ENCODE measurements around the gene CASP3.
"Not testable (repeated sequence)": the region's sequence is repeated elsewhere in the genome, so short reads cannot be mapped to it uniquely, and the experiment has no call there.

CASP3 gene

GRCh38 chr4:184628103-184628502, 21.1 kb downstream of the CASP3 start:
- no peak for DNase-seq

- DNase-seq: not testable (repeated sequence)
Measured at GRCh38 chr4:184625783-184626596, 23.3 kb downstream of the CASP3 start.

- DNase-seq: no peak
Measured at GRCh38 chr4:184624972-184625554, 24.2 kb downstream of the CASP3 start.

GRCh38 chr4:184624504-184624903, 24.7 kb downstream of the CASP3 start:
- DNase-seq: not testable (repeated sequence)

DNA sequence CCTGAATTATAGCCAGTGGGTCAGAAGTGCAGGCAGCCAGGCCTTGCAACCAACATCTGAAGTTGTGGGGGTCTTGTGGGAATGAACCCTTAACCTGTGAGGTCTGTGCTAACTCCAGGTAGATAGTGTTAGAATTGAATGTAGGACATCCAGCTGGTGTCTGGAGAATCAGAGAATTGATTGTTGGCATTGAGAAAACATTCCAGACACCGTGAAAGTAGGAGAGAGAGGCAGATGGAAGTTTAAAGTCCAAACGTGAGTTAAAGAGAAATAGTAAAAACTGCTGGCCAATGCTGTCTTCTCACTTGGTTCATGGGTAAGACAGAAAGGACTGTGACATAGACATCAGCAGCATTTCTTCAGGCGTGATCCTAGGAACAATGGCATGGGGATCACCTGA, 27.7 kb downstream of the CASP3 start:
- no peak for DNase-seq

DNA sequence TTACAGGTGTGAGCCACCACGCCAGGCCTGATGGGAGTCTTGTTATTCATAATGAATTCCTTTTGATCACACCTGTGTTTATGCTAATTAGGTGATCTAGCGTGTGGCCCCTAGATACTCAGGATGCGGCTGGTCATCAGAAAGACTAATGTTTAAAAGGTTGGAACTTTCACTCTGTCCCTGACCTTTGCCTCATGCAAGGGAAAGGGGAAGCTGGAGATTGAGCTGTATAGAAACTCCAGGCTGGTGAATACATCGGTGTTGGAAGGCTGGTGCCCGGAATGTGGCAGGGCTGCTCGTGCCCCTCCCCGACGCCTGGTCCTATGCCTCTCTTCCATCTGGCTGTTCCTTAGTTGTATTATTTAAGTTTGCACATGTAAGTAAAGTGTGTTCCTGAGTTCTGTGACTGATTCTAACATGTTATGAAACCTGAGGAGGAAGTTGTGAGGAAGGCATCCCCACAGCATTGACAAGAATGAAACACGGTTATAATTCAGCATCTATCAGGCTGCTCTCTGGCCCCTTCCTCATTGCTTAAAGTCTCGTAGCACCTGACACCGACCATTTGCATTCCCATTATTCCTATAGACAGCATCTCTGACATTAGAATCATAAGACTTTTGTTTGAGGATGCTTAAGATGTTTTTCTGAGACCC, 28.9 kb downstream of the CASP3 start:
- no peak for DNase-seq

GRCh38 chr4:184617600-184618196, 31.5 kb downstream of the CASP3 start:
- DNase-seq: no peak

- DNase-seq: no peak
Measured at GRCh38 chr4:184616633-184617551, 32.4 kb downstream of the CASP3 start.

GRCh38 chr4:184616168-184616567, 33.1 kb downstream of the CASP3 start:
- not testable (repeated sequence) for DNase-seq

DNA sequence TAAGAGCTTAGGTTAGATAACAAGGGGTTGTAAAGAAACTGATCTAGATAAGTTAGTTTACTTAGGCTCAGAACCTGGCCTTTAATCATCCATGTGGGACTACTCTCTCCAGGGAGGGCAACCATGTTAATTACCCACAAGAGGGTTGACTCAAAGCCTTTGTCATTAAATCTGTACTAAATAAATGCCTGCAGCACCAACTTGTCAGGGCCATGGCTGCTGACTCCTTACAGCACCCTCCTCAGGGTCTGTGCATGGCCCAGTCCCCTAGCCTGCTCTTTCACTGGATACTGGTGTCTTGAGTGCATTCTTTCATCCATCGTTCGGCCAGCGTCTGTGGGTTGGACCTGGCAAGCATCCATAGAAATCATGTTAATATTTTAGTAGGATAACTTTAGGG, 34.7 kb downstream of the CASP3 start:
- DNase-seq: no peak

GRCh38 chr4:184613405-184613804, 35.8 kb downstream of the CASP3 start:
- DNase-seq: no peak

DNA sequence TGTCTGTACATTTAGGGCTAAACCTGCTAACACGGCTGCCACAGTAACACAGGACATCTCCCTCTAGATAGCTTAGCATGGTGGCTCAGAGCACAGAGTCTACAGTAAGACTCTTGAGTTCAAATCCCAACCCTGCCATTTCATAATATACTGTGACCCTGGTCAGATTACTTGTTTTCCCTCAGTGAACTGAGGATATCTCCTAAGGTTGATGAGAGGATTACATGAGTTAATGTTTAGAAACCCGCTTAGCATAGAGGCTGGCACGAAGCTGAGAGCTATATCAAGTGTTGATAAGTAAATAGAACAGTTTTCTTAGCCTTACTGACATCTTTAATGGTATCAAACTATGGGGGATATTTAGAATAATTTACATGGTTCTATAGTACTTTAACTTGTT, 37.2 kb downstream of the CASP3 start:
- no peak for DNase-seq

GRCh38 chr4:184607429-184607828, 41.8 kb downstream of the CASP3 start:
- not testable (repeated sequence) for DNase-seq

- DNase-seq: not testable (repeated sequence)
Measured at GRCh38 chr4:184602857-184603256, 46.4 kb downstream of the CASP3 start.

DNA sequence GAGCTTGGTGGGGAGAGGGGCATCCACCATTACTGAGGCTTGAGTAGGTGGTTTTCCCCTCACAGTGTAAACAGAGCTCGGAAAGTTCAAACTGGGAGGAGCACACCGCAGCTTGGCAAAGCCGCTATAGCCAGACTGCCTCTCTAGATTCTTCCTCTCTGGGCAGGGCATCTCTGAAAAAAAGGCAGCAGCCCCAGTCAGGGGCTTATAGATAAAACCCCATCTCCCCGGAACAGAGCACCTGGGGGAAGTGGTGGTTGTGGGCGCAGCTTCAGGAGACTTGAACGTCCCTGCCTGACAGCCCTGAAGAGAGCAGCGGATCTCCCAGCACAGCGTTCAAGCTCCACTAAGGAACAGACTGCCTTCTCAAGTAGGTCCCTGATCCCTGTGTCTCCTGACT, 48.3 kb downstream of the CASP3 start:
- DNase-seq: not testable (repeated sequence)

DNA sequence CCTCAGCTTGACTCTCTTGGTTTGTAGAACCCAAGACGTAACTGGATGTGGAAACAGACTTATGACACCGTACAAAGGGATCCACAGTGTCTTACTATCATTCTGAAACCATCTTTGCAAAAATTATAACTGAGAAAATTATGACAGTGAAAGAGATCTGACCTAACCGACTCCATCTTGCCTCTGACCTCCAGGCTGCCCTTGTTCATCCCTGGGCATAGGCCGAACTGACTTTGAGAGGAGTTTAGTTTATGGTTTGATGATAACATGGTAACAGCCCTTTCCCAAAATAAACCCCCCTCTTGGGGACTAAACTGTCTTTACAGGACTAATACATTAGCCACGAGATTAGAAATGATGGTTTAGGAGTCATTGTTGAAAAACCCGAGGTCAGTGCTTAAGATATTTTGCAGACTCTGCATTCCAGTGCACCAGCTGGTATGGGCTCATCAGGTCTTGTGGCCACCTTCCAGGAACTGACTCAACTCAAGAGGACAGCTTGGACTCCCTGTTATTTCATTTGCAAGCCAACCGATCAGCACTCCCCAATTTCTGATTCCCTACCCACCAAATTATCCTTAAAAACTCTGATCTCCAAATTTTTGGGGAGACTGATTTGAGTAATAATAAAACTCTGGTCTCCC, 49.6 kb downstream of the CASP3 start:
- DNase-seq: peak; percentile 85

DNA sequence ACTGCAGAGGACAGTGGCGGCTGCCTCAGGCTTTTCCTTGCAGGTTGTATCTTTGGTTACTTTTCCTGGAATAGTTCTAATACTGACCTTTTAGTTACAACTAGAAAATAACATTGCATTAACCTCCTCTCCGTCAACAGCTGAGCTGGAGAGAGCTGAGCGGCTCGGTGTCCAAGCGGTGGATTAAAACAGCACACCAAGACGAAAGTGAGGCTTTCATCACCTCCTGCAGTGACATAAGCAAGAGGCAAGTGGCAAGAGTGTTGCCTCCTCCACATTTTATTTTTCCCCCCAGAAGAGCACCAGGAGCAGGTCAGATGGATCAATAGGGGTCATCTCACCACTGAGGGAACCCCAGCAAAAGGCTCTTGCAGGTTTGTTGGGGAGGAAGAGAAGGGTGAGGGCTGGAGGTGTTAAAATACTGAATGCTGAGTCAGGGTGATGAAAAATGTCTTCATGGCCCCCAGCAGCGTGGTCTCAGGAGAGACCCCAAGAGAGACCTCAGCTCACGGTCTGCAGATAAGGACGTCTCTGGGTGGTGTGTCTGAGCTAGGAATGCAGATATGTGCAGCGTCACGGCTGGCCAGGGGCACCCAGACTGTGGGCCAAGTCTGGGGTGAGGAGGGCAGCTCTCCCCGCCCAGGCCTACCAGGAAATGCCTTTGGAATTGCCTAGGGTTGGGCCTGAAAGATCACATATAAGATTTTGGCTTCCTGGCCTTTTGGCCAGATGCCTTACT, 50.3 kb downstream of the CASP3 start:
- peak; percentile 39 for DNase-seq

- DNase-seq: no peak
Measured at GRCh38 chr4:184596617-184597185, 52.5 kb downstream of the CASP3 start.

GRCh38 chr4:184596044-184596616, 53.1 kb downstream of the CASP3 start:
- DNase-seq: no peak

DNA sequence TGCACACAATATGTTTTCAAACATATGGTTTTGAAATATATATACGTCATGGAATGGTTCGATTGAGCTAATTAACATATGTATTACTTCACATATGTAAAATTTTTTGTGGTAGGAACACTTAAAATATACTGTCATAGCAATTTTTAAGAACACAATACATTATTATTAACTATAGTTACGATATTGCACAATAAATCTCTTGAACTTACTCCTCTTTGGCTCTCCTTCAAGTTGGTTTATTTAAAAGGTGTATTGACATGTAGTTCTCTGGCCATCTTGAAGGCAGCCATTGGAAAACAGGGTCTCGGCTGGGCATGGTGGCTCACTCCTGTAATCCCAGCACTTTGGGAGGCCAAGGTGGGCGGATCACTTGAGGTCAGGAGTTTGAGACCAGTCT, 53.8 kb downstream of the CASP3 start:
- DNase-seq: no peak

Measured in EL (cell line).